NK-92 (cell line): ENCODE data around the gene PRKCA.

Experiments
- DNase-seq: peaks from one replicate; lab custom pipeline; 2025; ENCODE audit not compliant: unreplicated experiment; lab: John Stamatoyannopoulos, UW

The PRKCA gene

DNA sequence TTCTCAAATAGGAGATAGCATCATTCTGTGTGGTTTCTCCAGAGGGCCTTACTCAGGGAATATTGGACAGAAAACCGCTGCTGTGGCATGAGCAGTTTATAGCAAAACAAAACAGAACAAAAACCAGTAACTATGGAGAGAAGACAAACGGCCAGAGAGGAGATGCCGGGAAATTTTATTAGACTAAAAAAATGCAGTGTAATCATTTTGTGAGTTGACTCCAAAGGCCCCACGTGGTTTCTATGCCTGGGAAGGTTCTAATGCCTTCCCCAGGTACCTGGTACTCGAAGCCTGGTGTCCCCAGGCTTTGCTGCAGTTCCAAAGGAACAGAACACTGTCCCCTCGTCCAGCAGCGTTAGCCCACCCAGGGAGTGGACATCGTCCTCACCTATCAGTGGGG lies 519.6 kb downstream of the PRKCA start:
- no peak for DNase-seq

DNA sequence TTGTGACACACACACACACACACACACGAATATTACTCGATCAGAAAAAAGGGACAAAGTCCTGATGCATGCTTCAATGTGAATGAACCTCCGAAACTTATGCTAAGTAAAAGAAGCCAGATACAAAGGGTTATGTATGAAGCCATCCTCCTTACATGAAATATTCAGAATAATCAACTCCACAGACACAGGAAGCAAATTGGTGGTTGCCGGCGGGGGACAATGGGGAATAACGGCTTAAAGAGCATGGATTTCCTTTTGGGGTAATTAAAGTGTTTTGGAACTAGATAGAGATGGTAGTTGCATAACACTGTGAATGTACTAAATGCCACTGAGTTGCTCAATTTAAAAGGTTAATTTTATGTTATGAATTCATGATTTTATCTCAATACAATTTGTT lies 524.4 kb downstream of the PRKCA start:
- DNase-seq: no peak

DNA sequence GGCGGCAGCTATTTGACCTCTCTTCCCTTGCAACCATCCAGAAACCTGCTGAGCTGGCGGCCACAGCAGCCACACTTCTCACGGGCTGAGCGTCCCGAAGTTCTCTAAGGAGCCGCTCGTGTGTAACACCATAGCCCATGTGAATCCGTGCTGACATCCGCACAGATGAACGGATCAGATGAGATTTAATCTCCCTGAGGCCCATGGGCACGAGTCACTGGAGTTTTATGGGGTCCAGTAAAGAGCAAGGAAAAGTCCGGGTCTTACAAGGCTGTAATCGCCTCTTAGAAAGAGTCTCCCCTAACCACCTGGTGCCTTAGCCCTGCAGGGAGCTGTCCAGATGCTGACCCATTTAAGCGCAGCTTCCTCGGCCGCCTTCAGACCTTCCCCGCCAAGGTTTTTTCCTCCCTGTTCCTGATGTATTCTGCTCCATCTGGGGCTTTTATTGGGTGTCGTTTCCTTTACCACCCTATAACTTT lies 527.0 kb downstream of the PRKCA start:
- DNase-seq: no peak

DNA sequence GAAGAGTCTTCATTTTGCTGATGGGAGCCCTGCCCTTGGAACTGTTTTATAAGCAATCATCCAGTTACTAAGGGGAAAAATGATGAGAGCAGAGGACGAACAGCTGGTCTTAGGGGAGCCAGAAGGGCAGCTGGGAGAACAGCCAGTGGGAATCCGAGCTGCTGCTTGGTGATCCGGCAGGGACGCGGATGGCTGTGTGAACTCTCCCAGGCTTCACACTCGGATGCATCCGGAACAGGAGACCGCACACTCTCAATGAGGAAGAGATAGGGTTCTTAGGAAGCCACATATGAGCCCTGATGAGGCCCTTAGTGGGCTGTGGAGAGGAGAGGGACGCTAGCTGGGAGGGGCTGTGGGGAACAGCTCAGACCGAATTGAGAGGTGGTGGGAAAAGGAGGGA lies 527.5 kb downstream of the PRKCA start:
- DNase-seq: no peak

DNA sequence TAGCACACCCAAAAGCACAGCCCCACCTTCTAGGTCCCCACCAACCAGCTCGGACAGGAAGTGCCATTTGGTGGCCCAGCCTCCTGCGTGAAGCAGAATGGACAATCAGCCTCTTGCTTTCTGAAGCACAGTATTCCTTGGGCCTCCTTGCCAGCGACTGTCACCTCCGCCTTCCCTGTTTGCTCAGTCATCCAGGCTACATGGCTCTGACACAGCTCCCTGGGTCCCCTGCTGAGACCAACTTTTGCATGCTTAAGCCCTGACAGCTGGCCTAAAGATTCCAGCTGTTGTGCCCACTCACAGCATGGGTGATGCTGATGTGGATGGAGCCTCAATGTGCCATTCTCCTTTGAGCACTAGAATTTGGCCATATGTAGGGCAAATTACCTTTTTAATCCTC lies 528.0 kb downstream of the PRKCA start:
- no peak for DNase-seq

DNA sequence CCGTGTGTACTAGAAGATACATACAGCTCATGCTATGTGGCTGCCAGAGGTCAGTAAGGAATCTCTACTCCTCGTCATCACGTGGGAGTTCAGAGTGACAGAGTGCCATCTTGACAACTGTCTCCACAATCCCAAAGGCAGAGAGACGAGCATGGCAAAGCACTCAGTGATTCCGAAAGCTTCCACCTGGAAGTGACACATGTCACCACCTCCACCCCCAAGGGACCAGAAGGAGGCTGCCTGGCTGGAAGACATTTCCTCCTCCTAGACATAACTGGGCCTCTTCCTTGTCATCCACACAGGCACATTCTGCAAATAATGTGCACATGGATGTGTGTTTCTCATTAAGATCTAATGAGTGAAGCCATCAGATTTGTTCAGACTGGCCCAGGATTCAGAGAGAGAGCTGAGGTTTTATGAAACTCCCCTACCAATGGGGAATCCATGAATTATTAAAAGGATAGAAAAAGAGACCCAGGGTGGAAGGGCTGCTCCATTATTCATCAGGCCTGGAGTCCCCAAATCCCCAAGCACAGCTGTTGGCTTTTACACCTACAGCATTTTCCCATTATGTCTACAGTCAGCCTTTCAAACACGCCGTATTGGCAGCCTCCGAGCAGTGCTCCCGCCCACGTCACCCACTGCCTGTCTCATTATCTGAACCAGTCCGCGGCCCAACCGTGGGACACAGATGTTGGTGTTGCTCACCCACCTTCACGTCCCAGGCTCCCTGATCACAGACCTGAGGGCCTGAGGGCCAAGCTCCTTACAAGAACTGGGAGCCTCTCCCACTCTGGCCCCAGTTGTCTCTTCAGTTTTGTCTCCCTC lies 529.2 kb downstream of the PRKCA start:
- DNase-seq: no peak

DNA sequence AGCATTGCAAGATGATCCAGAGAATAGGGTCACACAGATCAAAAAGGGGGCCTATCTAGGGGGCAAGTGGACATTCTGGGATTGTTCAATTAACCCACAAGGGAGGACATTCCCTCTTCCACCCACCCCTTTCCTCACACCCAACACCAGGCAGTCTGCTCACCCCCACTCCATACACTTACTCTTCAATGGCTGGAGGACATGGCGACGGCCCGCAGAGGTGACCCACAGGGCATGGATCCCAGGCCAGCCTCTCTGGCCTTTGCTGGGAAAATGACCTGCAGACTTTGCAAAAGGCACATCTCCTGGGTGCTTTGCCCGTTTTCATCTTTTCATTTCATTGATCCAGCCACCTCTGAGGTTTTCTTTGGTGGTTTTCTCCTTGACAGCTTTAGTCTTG lies 530.8 kb downstream of the PRKCA start:
- no peak for DNase-seq

DNA sequence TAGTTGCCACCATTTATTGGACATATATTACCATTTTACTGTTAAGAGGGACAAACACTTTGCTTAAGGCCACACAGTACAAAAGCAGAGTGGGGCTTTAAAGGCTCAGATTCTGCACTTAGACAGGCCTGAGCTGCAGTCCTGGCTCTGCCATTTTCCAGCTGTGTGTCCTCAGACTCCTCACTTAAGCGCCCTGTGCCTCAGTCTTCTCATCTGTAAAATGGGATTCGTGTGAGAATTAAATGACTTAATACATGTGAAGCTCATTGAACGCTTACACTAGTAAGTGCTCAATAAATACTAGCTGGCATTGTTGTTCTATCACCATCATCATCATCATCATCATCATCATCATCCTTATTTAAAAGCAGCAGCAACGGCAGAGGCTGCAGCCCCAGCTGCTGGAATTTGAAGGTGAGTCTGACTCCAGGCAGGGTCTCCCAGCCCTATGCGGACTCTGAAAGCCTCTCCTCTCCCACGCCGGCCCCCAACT lies 532.1 kb downstream of the PRKCA start:
- DNase-seq: no peak

DNA sequence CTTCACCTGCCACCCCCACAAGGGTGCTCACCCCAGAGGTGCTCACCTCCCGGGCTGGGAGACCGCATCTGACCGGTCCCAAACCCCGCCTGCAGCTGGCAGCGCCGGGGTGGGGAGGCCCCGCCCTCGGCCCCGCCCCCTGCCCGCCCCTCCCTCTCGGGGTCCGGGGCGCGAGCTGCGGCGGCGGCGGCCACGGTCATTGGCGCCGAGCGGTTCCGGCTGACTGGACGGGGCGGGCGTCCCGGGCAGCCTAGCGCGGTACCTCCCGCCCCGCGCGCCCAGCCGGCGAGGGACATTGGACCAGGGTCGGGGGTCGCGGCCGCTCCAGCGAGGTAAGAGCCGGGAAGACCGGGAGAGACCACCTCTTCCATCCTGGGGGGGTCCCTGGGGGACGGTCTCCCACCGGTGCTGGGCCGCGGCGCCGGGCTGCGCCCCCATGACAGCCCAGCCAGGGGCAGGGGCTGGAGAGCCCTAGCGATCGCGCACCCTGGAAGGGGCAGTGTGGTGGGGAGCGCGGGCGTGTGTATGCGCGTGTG lies 532.6 kb downstream of the PRKCA start, which contains the start of gene CACNG5:
Gene CACNG5 (plus strand): TSS at position 199 of the 536 bp plus-strand sequence. CDS start 42,216 bp downstream, outside the sequence.
- DNase-seq: no peak

DNA sequence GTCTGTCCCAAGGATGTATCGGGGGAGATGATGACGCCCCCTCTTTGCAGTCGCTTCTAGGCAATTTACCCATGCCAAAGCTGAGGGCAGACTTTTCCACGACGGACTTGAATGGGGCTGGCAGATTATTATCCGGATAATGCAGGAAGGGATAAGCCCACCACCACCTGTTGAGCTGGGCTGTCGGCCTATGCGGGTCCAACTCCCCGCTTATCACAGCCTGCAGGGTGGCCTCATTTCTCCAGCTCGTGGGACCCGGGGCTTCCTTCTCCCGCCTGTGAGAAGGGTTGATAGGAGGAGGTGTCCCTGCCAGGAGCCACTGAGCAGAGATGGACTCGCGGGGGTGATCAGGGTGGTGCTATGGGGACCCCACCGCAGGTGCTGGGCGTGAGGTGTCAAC lies 533.1 kb downstream of the PRKCA start:
- DNase-seq: no peak

DNA sequence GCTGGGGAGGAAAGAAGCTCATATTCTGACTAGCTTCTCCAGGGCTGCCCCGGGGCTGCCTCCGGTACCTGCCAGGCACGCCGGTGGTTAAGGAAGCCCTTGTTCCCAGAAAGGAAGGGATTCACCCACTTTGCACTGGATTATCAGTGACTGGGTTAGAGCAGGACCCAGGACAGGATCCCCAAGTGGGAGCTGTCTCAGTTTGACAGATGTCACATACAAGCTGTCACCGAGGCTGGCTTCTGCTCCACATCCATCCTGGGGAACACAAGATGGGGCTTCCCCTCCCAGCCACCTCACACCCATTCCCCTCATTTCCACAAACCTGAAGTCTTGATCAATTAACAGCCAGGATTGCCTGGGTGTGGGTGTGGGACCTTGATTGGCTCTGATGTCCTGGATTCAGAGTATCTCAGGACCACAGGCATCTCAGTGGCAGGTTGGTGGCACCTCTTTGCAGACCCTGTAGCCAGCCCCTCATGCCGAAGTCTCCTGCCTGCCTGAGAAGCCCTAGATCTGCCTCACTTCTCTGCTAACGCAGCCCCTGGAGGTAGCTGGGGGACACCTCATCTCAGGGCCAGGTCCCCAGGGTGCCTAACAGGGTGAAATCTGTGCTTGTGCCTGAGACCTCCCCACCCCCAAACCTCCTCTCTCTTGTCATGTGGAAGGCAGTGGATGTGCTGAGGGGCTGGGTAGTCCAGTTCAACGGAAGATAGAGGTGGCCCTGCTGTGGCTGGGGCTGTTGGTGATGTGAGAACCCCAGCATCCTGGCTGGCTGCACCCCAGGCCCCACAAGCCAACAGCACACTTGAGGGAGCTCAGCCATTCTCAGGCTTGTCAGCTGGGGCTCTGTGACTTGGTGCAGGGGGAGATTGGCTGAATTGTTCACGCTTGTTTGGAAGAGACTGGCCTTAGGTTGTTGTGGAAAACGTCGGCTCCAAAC lies 533.9 kb downstream of the PRKCA start:
- no peak for DNase-seq

DNA sequence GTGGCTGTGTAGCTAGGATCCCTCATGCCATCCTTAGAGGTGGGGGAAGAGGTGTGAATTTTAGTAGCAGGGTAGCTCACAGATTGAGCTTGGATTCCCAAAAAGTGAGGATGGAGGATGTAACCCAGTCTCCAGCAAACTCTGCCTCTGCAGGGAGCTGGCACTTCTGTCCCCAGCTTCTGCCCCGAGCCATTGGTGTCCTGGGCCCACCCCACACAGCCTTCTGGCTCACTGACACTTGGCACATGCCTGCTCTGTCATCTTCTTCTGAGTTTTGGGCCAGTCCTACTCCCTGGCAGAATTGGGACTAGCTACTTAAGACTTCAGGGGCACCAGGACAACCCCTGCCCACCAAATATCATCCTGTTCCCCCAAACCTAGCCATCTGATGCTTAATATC lies 534.8 kb downstream of the PRKCA start:
- DNase-seq: no peak

DNA sequence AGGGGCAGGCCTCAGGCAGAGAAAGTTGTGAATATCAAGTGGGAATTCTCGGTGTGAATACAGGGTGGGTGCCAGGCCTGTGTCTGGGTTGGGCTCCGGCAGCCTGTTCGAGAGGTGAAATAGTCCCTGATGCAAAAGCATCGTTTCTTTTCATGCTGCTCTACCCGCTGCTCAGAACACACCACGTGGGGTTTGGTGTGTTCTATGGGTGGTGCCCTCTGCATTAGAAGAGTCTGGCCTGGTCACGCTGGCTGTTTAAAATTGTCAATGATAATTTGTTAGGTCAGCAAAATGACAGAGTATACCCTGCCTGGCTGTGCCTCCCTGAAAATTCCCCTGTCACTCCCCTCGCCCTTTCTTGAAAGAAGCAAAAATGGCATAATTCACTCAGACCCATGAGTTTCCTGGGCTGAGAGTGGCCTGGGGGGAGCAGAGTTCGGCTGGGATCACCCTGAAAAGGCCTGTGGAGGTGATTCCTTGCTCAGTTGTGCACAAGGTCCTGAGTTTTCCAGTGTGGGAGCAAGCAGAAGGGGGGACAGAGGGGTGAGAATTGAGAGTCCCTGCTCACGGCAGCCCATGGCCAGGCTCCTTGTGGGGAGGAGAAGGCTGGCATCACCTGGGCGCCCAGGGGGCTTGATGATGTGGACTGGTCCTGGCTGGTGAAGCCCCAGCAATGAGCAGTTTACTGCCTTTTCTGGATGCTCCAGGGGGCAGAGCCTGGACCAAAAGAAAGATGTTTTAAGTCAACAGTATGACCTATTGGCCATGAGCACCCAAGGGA lies 535.7 kb downstream of the PRKCA start:
- DNase-seq: no peak

DNA sequence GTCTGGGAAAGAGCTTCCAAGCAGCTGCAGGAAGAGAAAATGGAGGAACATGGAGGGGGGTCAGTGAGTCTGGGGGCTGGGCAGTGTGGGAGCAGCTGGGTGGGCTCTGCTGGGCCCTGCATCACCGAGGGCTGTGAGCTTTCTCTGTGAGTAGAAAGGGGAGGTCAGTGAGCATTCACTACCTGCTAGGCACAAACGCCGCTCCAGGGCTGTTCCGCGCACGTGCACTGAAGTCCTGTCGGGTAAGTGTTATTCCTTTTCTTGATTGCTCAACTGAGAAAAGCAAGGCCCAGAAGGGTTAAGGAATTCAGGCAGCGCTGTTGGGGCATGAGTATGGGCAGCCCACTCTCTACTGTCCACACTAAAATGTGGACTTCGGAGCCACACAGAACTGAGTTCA lies 537.2 kb downstream of the PRKCA start:
- no peak for DNase-seq

DNA sequence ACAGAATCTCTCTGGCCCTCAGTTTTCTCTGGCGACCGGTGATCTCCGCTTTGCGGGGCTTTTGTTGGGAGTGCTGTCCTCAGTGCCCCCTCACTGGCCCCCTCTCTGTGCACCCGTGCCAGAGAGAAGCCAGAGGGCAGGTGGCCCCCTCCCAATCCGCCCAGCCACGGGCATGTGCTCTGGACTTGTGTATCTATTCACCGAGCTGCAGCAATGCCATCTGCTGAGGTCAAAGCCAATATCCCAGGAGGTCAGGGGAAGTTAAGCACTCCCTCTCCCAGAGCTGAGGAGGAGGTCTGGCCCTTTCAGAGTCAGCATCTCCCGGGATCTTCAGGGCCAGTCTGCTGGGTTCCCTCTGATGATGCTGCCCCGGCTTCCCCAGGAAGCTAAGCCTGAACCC lies 537.6 kb downstream of the PRKCA start:
- no peak for DNase-seq

DNA sequence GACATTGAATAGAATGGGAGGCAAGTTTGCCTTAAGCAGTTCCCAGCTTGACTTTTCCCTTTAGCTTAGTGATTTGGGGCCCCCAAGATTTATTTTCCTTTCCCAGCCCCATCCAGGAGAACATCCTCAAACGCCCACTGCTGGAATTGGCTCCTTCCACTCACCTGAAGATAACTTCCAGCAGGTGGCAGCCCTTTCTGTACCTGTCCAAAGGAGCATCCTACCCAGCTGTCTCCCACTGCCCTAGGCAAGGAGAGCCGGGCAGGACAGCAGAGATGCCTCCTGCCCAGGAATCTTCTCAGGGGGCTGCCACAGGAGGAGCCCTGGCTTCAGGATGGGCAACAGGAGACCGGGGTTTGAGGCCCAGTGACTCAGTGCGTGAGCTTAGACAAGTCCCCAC lies 538.9 kb downstream of the PRKCA start:
- no peak for DNase-seq

DNA sequence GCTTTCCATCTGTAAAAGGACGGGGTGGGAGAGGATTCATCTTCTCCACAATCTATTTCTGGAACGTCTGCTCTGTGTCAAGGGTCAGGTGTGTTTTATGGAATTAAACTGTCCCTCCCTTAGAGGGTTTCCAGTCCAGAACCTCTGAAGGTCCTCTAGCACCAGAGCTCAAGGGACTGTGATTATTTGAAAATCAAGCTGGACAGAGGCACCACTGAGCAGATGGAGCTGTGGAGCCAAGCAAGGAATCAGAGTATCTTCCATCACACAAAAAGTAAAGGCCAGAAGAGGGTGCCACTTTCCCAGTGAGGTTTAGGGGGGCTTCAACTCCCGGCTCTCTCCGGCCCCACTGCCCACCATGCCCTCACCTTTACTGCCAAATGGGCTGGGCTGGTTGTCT lies 539.3 kb downstream of the PRKCA start:
- DNase-seq: no peak

DNA sequence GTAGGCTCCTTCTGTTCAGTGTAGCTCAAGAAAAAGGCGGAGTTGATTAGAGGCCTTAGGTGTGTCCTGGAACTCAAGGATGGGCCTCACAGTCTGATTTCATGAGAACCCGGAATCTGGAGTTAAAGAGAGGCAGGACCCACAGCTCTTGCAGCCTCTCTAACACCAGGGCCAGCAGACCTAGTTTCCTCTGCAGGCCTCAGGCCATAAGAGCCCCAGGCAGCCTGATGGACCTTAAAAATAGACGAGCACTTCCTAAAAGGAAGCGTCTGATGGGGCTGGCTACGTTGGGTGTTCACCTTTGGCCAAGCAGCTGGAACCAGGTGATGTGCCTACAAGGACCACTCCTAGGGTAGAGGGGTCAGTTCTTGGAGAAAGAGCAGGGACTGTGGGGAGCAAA lies 540.1 kb downstream of the PRKCA start:
- no peak for DNase-seq

DNA sequence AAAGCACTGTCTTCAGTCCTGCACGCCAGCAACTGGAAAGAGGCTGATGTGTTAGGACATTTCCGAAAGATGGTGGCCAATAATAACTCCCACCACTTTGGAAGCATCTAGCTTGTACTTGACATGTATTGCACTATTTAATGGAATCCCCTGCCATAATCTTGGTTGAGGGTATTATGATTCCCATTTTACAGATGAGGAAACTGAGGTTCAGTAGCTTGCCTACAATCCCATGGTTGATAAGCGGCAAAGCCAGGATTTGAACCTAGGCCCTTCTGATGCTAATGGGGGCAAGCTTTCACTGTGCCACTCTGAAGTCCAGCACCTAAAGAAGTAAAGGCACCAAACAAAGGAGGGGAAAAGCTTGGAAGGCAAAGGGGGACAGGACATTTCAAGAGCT lies 540.5 kb downstream of the PRKCA start:
- no peak for DNase-seq

DNA sequence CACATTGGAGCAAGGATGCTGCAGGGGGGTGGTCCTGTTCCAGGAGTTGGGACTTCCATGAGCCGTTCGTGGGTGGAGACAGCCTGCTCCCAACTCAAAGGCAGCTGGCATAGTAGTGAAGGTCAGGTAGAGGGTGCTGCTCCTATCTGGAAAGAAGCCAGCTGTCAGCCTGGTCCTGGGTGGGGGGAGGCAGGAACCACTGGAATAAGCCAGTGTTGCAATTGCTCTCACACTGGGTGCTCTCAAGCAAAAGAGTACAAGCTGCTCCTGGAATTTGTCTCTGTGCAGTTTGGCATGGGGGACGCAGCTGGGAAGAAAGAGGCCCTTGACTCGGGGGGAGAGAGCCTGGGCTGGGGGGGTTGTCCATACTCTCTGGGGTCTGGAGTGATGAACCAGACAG lies 541.2 kb downstream of the PRKCA start:
- no peak for DNase-seq

DNA sequence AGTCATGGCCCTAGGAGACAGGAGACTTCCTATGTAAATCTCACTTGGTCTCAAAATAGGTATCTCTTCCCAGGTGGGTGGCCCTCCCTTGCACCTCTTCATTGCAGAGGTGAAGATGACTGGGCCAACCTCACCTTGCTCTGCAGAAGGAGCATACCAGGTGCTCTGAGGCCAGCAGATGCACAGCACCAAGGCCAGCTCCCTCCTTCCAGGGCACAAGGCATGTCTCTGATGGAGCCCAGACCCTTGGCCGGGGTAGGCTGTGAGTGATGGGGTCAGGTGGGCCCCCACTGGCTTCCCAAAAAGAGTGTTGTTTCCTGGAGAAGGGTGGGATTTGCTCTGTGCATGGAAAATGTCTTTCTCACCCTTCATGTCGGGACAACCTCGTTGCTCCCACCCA lies 545.3 kb downstream of the PRKCA start:
- DNase-seq: no peak
